Vagina (tissue), 2 donors: Measurements from ENCODE around the gene RAB11FIP4.

ENCODE experiments used
- POLR2AphosphoS5 ChIP-seq, 2 donors: sonication (generic); formaldehyde crosslinking; IDR thresholded peaks; one replicate each; pipeline ENCODE4 v1.9.0; 2017; ENCODE audit warnings: antibody characterized with exemption in 2 of 2, mild to moderate bottlenecking in 2 of 2, low read depth in 1 of 2; ENCODE audit not compliant: insufficient read depth in 1 of 2
- TF ChIP-seq, protein P1 (sequence below), 3 experiments: fragments of 450-650 bp in 2 of 3; fragments of 200-600 bp in 1 of 3; sonication (generic) in 1 of 3; IDR thresholded peaks; one replicate each; pipeline ENCODE4 v1.5.1; 2017 to 2019; ENCODE audit warnings: antibody characterized with exemption in 3 of 3, mild to moderate bottlenecking in 2 of 3, moderate library complexity in 2 of 3

DNA sequence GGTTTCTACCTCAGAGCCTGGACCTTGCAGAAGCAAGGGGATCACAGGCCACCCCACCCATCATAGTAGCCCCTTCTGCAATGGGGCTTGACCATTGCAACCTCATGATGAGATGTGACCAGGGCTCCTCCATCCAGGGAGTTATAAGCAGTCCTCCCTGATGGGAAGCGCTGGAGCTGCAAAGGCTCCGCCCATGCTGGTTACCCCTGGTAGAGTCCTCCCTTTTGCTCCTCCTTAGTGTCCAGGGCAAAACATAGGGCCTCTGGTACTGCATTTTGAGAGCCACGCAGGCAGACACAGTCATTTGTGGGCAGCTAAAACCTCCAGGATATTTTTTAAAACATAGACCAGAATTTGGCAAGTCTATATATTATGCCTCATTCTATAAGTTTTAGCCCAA, 161.1 kb downstream of the RAB11FIP4 start:
- TF ChIP-seq, protein P1, sequence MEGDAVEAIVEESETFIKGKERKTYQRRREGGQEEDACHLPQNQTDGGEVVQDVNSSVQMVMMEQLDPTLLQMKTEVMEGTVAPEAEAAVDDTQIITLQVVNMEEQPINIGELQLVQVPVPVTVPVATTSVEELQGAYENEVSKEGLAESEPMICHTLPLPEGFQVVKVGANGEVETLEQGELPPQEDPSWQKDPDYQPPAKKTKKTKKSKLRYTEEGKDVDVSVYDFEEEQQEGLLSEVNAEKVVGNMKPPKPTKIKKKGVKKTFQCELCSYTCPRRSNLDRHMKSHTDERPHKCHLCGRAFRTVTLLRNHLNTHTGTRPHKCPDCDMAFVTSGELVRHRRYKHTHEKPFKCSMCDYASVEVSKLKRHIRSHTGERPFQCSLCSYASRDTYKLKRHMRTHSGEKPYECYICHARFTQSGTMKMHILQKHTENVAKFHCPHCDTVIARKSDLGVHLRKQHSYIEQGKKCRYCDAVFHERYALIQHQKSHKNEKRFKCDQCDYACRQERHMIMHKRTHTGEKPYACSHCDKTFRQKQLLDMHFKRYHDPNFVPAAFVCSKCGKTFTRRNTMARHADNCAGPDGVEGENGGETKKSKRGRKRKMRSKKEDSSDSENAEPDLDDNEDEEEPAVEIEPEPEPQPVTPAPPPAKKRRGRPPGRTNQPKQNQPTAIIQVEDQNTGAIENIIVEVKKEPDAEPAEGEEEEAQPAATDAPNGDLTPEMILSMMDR (IDR thresholded peaks at IDR 0.05), result no peak
- no peak for TF ChIP-seq POLR2AphosphoS5 (IDR thresholded peaks at IDR 0.05; ENCODE audit: insufficient read depth in 1 of 2, low read depth in 1 of 2)
